ENCODE results near the gene CPEB2.
A peak's percentile ranks its signal among the peaks of the same experiment; 100 is the strongest.

The CPEB2 gene

DNA sequence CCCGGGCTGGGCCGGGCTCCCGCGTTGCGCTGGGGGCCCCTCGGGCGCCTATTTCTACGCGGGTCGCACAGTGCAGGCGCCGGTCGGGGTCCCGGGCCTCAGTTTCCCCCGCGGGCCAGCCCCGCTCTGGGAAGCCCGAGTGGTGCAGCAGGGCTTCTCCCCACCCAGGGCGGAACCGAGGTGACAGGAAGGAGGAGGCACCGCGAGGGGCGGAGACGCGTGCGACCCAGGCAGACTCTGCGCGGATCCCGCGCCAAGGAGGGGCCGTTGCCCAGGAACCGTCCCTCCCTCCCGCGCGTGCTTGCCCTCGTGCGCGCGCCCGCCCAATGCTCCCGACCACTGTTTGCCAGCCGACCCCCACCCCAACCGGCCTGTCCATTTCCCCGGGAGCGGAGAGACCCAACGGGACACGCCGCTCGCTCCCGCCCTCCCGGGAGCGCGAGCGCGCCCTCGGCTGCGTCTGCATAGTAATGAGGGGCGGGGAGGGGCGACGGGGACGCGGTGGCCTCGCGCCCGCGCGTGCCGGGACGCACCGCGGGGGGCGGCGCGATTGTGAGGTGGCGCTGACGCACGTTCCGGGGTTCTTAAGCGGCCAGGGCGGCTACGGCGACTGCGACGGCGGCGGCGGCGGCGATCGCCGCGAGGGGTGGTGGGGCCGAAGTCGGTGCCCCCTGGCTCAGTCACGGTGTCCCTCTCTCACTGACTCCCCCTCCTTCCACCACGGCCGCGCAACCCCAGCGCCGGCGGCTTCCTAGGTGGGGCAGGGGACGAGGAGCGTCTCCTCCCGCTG, at the start of gene CPEB2:
TSS of gene CPEB2 (plus strand) at position 613 of the 790 bp plus-strand sequence. CDS start 193 bp downstream, outside the sequence.
- DNase-seq = peak; percentile 96

DNA sequence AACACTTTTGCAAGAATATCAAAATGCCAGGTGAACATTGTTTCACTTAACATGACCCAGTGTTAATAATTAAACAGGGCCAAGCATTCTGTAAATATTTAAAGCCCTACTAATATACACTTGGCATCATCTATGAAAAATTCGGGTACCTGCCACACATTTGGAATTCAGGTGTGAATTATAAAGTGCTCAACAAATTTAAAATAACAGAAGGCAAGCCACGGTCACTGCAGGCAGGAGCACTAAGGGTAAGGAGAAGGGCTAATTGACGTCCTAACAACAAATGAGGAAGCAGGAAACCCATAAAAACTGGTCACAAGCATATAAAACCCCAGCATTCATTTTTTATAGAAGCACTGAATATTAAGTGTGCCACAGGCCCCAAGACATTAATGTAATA, 43.8 kb upstream of the CPEB2 start:
- DNase-seq = no peak

DNA sequence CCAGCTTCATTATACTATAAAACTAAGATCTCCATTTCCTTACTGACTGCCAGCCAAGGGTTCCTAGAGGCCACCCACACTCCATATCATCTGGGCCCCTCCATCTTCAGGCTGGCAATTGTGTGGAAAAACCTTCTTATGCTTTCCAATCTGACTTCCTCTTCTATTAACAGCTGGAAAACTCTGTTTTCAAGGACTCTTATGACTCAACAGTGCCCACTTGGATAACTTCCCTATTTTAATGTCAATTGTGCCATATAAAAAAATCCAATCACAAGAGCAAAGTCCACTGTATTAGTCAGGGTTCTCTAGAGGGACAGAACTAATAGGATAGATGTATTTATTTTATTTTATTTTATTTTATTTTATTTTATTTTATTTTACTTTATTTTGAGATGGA, 41.0 kb upstream of the CPEB2 start:
- DNase-seq = no peak

DNA sequence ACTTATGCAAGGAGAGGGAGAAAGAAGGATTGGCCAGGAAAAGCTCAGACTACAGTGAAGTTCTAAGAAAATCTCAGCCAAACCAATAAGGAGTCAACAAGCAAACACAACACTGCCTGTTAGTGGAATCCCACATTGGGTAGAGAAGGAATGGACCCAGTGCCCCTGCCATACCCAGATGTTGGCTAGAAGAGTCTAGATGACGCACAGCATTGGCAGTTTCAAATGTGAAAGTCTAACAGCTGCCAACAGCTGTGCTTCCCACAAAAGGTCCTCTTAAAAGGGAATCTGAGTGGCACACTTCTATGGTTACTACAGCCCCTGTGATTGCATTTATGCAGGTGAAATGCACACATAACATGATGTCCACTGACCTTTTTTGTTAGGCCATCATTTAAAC, 37.2 kb upstream of the CPEB2 start:
- no peak for DNase-seq

DNA sequence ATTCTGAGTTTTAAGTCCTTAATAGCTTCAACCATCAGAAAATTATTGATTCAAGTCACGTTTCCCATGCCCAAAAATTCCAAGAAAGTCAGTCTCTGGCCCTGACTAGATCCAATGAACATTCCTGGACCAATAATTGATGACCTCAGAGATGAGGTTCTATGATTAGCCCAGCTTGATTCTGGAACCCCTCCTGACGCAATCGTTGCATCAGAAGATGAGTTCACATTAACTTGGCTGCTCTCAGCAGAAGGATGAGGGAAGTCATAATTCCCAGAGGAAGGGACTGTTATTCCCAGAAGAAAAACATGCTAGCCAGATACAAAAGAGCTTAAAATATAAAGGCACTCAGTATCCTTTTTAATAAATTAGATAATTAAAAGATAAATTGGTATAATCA, 34.3 kb upstream of the CPEB2 start:
- no peak for DNase-seq

DNA sequence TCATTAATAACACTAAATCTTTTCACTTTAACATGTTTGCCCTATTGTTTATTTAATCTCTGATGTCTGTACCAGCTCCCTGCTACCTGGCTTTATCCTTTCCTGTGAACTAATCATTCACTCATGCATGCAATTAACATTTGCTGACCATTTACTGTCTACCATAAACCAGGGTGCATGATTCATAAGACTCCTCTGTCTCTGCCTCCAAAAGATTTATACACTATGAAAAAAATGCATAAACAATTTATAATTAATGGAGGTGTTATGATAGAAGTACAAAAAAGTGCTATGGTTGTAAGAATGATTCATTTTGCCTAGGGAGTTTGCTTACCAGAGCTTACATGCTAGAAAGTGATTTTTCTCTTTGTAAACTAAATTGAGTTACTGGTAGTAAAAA, 24.5 kb upstream of the CPEB2 start:
- no peak for DNase-seq

DNA sequence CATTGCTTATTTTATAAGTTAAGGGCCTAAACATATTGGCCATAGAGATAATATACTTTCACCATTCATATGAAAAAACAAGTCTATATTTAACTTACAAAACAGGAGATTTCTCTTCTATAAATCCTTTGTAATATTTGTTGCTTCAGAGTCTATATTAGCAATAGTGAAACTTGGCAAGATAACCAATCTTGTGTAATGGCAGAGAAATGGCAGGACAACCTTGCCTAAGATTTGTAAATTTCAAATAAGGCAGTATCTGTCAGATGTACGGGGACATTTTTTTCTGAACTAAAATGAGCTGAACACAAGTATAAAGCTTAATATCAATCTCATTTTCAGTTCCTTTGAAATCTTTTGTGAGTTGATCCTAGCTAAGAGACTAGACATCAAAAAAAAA, 17.8 kb upstream of the CPEB2 start:
- DNase-seq = no peak

DNA sequence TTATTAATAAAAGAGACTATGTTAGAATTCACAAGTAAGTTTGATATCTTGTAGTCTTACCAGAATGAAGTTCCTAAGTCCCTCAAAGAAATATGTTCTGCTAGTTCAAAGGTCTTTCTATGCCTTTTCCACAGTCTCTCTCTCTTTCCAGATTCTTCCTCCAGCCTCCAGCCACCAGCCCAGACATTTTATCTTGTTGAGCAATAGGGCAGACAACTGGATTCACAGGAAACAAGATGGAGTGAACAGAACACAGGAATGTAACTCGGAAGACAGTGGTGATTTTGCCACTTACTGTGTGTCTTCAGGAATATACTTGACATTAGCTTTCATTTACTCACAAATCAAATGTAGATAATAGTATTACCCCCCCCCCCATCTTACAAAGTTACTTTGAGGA, 17.1 kb upstream of the CPEB2 start:
- no peak for DNase-seq

DNA sequence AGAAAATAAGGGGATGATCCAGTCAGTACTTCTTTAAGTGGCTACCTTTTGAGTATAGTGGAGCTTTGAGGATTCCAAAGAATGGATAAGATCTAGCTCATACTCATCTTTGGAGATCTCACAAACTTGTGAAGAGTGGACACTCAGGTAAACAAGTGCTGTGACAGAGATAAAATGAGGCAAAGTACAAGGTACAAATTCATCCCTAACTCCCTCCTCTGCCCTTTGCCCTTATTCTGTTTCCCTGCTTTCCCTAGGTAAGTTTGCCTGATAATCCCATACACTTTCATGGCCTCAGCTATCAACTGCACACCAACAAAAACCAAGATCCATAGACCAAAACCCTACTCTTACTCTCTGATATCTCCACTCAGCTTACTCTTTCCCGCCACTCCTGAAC, 16.4 kb upstream of the CPEB2 start:
- DNase-seq = no peak

DNA sequence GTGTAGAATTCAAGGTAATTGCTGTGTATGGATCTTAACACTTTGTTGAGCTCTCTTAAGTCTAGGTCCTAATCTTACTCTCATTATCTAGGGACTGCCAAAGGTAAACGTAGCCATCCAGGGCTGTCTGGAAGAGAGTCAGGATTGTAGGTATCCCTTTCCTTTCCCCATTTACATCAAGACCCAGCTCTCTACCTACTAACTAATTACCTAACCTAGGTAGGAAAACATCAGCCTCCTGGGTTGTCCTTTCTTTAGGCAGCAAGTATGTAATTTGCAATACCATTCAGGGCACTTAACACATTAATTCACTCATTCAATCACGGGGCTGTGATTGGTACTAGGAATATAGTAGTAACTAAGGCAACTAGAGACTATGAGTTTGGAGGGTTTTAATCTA, 15.2 kb upstream of the CPEB2 start:
- DNase-seq = no peak

DNA sequence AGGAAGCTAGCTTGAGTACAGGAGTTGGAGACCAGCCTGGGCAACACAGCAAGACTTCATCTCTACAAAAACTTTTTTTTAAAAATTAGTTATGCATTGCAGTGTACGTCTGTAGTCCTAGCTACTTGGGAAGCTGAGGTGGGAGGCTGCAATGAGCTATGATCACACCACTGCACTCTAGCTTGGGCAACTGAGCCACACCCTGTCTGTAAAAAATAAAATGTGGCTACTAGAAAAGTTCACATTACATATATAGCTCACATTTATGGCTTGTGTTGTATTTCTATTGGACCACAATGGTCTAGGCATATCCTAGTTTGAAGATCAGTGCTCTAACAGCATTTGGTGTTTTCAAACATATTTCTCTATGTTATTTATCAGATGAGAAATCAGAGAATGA, 11.8 kb upstream of the CPEB2 start:
- DNase-seq = no peak

DNA sequence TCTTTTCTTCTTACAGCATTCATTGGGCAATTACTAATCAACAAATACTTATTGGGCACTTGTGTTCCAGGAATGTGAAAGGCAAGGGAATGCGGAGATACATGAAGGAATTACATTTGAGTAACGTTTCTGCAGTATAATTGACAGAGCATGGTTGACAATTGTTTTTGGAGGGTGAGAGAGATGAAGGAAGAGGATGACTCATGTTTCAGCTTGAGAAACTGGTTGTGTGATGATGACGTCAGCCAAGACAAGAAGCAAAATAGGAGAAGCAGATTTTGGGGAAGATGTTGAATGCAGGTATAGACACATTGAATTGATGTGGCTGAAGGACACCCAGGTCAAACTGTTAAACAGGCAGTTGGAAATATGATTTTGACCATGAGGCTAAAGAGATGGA, 8.0 kb upstream of the CPEB2 start:
- no peak for DNase-seq

DNA sequence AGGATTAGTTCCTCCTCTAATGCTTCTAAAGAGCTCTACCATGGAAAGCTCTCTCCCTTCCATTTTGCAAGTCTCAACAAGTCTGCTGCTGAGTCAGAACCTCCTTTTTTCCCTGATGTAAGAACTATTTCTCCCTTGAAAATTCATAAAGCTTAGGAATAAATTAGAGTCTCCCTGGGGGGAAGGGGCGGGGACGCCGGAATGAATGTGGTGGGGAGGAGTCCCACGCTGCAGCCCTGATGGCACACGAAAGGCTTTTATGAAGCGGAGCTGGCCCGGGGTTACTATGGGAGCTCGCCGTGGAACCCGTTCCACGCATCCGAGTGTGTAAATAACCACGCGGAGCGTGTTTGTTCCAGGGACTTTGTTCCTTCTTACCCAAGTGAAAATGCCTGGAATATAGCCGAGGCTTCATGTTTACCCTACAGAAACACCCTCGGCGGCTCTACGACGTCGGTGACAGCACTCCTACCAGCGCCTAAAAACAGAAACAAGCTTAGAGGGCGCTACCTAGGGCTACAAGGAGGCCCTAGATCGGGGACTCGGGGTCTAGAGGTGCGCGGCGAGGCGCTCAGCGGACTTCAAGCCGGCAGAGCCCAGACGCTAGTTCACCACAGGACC, 923 bp upstream of the CPEB2 start:
- peak; percentile 67 for DNase-seq

DNA sequence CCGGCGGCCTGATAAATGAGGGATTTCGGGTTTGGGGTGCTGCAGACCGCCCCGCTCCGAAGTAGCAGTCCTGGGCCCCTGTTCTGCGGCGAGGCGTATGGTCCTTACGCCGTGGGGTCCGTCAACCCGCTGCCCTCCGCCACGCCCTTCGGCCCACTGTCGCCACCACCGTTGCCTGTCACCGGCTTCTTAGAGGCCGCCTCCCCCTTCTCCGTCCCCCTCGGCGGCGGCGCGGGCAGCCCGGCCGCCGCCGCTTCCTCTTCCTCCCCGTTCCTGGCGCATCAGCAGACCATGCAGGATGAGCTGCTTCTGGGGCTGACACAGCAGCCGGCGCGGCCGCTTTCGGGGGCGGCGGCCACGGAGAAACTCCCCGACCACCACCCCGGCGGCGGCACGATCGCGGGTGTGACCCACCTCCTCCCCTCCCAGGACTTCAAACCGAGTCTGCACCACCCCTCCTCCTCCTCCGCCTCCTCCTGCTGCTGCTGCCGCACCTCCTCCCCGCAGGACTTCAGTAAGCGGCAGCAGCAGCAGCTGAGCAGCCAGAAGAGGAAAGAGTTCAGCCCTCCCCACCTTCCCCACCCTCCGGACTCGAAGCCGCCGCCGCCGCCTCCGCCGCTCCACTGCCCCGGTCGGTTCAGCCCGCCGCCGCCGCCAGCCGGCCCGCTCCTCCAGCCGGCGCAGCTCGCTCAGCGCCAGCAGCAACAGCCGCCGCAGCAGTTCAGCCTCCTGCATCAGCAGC, 549 bp downstream of the CPEB2 start:
- peak; percentile 78 for DNase-seq

DNA sequence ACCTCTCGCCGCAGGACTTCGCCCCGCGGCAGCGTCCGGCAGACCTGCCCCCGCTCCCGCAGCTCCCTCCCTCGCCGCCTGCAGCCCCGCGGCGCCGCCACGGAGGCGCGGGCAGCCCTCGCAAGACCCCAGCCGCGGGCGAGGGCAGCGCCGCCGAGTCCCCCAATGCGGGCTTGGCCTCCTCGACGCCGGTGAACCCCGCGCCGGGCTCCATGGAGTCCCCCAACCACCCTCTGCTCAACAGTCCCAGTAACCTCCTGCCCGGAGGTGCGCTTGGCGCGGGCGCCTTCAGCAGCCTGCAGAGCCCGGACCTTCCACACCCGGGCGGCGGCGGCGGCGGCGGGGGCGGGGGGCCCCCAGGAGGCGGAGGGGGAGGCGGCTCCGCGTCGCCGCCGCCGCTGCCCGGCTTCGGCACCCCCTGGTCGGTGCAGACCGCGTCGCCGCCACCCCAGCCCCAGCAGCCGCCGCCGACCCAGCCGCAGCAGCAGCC, 1.2 kb downstream of the CPEB2 start:
- DNase-seq = peak; percentile 52

DNA sequence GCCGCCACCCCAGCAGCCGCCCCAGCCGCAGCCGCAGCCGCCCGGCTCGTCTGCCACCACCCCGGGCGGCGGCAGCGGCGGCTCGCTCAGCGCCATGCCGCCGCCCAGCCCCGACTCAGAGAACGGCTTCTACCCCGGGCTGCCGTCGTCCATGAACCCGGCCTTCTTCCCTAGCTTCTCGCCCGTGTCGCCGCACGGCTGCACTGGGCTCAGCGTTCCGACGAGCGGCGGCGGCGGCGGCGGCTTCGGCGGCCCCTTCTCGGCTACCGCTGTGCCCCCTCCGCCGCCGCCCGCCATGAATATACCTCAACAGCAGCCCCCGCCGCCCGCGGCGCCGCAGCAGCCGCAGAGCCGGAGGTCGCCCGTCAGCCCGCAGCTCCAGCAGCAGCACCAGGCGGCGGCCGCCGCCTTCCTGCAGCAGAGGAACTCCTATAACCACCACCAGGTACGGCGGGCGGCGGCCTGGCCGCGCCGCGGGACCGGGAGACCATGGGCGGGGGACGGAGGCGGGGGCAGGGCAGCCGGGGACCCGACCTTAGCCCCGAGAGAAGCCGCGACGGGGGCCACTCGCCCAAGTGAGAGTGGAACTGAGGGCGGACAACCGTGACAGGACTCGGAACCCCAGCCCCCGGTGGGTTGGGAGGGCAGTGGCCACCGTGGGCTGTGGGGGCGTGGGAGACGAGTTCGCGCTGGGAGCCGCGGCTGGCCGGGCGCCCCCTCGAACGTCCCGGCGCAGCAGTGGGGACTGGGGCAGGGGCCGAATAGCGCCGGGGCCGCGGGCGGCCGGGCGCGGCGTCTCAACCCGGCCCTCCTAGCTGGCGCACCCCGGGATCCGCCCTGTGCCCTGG, 1.8 kb downstream of the CPEB2 start:
- DNase-seq = peak; percentile 49

DNA sequence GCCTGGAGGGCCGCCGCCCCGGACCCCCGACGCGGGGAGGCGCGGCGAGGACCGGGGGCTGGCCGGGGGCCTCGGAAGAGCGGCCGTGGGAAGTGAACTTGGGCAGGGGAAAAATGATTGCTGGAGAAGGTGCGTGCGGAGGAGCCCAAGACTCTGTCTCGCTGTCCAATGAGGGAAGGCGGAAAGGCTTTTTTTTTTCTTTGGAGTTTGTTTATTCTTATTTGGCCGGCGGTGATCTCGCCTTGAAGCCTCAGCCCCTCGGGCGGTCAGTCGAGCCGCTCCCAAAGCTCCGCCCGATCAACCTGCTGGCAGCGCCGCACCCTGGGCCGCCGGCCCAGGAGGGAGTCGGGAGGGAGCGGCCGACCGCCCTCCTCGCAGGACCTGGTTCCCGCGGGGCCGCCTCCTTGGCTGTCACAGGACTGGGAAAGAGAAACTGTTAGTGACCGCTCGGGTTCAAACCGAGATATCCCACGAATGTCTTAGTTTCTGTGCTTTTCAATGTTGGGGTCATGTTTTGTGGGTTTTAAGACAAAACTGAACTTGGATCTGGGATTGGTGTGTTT, 2.5 kb downstream of the CPEB2 start:
- peak; percentile 70 for DNase-seq

DNA sequence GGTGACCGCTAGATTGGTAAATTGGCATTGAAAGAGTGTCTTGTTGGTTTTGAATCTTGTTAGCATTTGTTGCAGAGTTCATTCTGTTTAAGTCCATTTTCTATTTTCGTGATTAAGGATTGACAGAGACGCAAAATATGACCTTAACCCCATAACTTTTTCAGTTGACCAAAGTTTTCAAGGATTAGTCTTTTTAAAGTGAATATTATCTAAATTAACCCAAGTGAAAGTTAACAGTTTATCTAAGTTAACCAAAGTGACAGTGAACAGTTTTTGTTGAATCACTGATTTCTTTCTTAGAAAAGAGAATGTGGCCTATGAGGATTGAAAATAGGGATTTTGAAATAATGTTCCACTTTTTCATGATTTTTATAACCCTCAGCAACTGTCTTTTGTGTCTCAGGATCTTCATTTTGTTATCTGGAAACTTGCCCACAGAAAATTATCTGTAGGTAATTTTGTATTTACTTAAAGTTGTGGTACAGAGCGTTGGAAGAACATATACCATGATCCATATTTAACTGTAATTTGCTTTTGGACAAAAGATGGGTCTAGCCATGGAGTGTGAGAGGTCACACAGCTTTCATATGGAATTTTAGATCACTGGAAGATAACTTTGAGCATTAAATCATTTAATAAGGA, 3.3 kb downstream of the CPEB2 start:
- no peak for DNase-seq

DNA sequence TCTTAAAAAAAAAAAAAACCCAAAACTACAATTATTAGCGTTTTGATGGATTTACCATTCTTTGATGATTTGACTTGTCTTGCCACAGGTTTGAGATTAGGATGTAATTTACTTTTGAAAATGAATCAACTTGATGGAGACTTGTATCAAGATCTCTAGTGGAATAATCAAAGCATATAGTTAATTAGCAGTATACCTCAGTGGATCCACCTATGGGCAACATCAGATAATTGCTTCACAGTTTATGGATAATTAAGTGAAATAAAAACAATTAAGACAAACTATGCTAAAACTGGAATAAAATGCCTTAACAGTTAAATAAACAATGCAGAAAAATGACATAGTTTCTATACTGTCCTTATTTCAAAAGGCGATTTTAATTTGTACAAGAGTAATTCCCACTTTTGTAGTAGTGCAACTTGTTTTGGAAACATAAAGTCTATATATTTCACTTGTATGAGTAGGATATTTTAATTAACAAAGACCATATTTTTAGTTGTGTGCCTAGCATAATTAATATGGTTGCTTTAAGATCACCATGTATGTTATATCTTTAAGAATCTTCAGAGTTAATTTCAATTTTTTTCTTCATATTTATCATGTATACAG, 4.2 kb downstream of the CPEB2 start:
- DNase-seq = peak; percentile 59

DNA sequence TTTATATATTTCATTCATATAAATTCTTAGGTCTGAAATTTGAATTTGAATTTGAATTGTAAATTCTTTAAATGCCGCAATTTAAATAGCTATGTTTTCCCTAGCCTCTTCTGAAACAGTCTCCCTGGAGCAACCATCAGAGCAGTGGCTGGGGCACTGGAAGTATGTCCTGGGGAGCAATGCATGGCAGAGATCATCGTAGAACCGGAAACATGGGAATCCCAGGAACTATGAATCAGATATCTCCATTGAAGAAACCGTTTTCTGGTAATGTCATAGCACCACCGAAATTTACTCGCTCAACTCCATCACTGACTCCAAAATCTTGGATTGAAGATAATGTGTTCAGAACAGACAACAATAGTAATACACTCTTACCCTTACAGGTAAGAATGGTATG, 4.9 kb downstream of the CPEB2 start:
- DNase-seq = no peak

DNA sequence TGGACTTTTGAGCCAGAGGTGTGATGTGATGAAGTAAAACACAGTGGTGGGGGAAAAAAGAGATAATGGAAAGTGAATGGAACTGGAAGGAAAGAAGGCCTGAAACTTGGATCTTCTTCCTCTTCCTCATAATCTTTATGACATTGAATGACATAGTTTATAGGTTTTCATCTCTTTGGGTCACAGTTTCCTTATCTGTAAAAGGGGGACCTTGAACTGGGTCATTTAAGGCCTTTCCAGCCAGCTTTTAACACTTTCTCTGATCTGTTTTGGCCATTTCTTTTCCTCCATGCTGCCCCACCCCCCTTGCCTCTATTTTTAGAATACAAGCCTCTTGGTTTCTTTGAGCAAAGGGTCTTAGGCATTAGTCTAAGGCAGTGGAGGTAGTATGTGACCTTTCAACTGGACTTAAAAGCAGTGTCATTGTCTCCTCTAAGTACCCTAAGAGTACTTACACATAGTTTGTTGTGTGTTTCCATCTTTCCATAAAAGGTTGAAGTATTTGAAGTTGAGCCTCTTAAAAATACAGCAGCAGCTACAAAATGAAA, 7.8 kb downstream of the CPEB2 start:
- DNase-seq = no peak
